ENCODE results near the gene MPP1. TPM values are rescaled to one million over a fixed set of nuclear protein-coding genes. Genes with fewer than 3 reads are reported as not detected.

Gene MPP1
- total RNA-seq, 1 donor from 2014 or later = 37.7 TPM

DNA sequence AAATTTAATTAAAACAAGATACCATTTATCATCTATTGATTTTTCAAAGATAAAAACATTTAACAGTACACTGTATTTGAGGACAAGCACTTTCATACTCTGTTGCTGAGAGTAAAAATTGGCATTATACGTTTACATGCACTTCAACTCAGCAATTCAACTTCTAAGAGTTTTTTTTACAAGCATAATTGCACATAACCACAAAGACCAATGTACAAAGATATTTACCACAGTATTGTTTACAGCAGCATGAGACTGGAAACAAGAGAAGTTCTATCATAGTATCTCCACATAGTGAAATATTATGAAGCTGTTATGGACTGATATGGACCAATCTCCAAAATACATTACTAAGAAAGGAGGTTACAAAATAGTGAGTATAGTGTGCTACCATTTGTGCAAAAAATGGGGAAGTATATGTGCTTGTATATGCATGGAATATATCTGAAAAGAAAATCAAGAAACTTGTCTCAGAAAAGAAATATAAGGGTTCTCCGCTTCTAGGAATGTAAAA is 65.3 kb downstream of the MPP1 start:
- ATAC-seq (ENCODE audit: poor library complexity) (no peak), DNase-seq (no peak)
- intact Hi-C loops (cut with DNase I) = no loop called here

- DNase-seq (peak; percentile 64), ATAC-seq (ENCODE audit: poor library complexity) (peak; percentile 67)
- intact Hi-C loops (cut with DNase I) = no loop called here
Observed at GRCh38 chrX:154738011-154738738, 67.1 kb downstream of the MPP1 start.

- DNase-seq (no peak), ATAC-seq (ENCODE audit: poor library complexity) (no peak)
- intact Hi-C loops (cut with DNase I) = no loop called here
Observed at GRCh38 chrX:154737136-154737535, 68.1 kb downstream of the MPP1 start.

DNA sequence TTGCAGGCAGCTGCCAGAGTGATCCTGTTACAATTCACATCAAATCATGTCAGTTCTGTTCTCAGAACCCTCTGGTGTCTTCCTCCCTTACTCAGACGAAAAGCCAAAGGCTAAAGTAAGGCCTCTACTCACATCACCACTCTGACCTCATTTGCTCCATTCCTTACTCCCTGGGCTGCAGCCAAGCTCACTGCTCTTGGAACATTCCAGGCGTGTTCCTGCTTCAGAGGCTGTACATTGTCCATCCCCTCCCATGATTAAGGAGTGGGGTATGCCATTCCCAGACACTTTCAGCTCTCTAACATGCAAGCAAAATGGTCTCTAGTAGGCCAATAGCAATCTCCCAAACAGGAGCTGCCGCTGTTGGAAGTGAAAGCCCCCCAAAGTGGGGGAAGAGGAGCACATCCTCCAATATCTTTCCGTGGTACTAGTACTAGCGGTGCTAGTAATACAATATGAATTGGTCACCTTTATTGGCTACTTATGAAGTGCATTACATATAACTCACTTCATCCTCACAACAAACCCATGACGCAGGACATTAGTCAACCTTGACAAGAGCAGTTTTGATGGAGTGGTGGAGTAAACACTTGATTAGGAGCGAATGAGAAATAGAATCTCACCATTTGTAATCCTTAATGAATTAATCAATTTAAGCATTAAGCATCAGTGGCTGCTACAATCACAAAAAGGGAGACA is 69.4 kb downstream of the MPP1 start:
- peak; percentile 75 for ATAC-seq (ENCODE audit: poor library complexity)
- peak; percentile 74 for DNase-seq
- intact Hi-C loops (cut with DNase I) = no loop called here

GRCh38 chrX:154734061-154734781 is 71.1 kb downstream of the MPP1 start:
- ATAC-seq (ENCODE audit: poor library complexity) = peak; percentile 19
- DNase-seq = peak; percentile 50

GRCh38 chrX:154733066-154733425 is 72.2 kb downstream of the MPP1 start:
- no peak for ATAC-seq (ENCODE audit: poor library complexity)
- intact Hi-C loops (cut with DNase I) = no loop called here
- no peak for DNase-seq

More at GRCh38 chrX:154734061-154734781, 71.1 kb downstream of the MPP1 start:
- intact Hi-C loops (cut with DNase I) = no loop called here

DNA sequence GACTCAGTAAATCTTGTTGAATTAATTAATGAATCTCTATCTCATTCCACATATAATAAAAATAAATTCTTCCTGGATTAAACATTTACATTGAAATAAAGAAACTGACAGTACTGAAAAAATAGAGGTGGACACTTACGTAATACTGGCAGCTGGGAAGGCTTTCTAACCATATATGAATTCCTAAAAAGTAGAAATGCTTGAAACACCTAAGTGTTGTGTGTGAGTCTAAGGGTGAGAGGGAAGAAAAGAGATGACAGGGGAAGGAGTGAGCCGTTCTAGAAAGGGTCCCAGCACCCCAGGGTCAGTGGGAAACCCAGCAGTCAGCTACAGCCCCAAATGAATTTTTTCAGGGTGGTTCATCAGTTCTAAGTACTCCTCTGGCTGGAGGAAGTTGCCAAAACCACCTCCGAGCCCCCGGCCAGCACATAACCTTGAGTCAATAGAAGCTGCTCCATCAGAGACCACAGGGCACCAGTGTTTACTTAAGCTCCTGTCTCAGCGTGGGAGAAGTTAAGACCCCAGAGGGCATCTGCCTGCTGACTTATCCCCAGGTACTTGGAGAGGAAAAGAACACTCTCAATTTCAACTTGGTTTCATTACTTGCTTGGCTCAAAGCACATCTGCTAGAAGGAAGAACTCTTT is 72.7 kb downstream of the MPP1 start:
- DNase-seq (no peak), ATAC-seq (ENCODE audit: poor library complexity) (no peak)
- intact Hi-C loops (cut with DNase I) = no loop called here

DNA sequence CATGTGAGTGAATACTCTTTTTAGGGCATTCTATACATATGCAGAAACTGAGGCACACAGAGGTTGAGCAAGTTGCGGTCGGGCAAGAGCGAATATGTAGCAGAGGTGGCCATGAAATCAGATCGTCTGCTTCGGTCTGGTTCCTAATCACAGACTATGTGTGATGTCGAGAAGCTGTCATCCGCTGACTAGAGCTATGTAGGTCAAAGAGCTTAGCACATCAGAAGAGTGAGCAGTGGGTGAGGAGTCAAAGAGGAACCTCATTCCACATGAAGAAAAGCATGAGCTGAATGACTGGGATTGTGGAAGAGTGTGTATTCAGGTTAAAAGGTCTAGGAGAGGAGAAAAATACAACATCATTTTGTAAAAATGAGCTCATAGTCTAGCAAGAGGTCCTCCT is 73.4 kb downstream of the MPP1 start:
- intact Hi-C loops (cut with DNase I) = no loop called here
- DNase-seq = no peak
- ATAC-seq (ENCODE audit: poor library complexity) = peak; percentile 50

DNA sequence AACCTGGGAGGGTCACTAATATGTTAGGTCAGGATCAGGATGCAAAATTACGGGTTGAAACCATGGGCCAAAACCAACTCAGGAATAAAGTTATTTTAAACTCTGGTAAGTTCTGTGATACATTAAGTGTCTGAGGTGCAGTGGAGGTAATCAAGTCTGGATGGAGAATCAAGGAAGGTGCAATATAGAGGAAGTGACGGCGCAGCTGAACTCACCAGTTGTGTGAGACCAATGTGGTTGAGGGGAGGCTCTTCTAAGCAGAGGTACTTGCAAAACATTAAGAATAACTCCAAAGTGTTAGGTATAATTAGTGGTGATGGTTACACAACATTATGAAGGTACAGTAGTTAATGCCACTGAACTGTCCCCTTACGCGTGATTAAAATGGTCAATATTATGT is 74.1 kb downstream of the MPP1 start:
- ATAC-seq (ENCODE audit: poor library complexity) = no peak
- intact Hi-C loops (cut with DNase I) = no loop called here
- DNase-seq = no peak

DNA sequence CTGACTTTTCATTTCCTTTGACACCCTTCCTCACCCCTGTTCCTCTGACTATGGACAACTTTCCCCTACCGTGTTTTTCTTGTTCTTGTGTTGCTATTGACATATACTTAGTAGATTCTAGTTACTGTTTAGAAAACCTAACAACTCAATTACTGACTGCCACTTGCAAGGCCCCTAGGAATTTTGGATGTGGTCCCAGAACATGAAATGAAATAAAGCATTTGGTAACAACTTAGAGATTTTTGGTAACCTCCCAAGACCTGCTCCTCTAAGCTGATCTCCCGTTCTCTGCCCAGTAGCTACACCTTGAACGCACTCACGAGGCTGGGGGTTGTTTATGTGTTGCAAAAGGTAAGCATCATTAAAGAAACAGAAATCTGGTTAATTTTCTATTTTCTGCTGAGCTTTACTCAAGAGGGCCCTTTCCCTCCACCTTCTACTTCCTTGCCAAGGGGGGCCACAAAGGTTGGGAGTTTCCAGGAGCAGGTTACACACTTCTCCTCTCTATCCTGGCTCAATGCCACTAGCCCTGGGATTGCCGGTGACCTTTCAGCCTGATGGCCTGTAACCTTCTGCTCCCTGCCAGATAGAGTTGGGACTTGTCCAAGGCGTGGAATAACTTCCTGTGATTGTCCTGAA is 74.9 kb downstream of the MPP1 start:
- intact Hi-C loops (cut with DNase I) = no loop called here
- DNase-seq = peak; percentile 54
- peak; percentile 34 for ATAC-seq (ENCODE audit: poor library complexity)

GRCh38 chrX:154729439-154729838 is 75.8 kb downstream of the MPP1 start:
- ATAC-seq (ENCODE audit: poor library complexity) (peak; percentile 57), DNase-seq (no peak)
- intact Hi-C loops (cut with DNase I) = no loop called here

Other genes with a start within 250 kb of the MPP1 start
- not detected for gene CTAG1A, start 220.4 kb downstream of the MPP1 start, total RNA-seq
- not detected for gene CTAG1B, start 186.2 kb downstream of the MPP1 start, total RNA-seq
- gene CTAG2, start 151.9 kb downstream of the MPP1 start, total RNA-seq = not detected
- gene GAB3, start 54.4 kb downstream of the MPP1 start, total RNA-seq = 11.9 TPM
- 21.2 TPM for gene DKC1, start 42.6 kb downstream of the MPP1 start, total RNA-seq
- not detected for gene SMIM9, start 29.2 kb upstream of the MPP1 start, total RNA-seq
- 29.6 TPM for gene F8A1, start 80.9 kb upstream of the MPP1 start, total RNA-seq
- 38.9 TPM for gene F8, start 217.2 kb upstream of the MPP1 start, total RNA-seq
- 366 TPM for gene FUNDC2, start 221.4 kb upstream of the MPP1 start, total RNA-seq